MCF 10A (cell line): ENCODE results near the gene CEL. TPM values are rescaled to one million over a fixed set of nuclear protein-coding genes. Genes with fewer than 3 reads are reported as not detected.
"Not testable (repeated sequence)": the region's sequence is repeated elsewhere in the genome, so short reads cannot be mapped to it uniquely, and the experiment has no call there.

Experiments used
- BruUV-seq: library from RNA; stranded (reverse); fragments of 400-500 nt; replicated peaks from 2 replicates; lab custom pipeline; 2021; lab: Mats Ljungman, UMichigan
- CTCF ChIA-PET: fragments of 300-600 bp; sonication (Branson Sonifier 250); formaldehyde crosslinking; extraction: SDS; loops from one replicate; lab custom pipeline; 2021; ENCODE audit warnings: antibody characterized with exemption, inconsistent platforms; lab: Yijun Ruan, JAX
- POLR2A ChIA-PET: fragments of 300-600, 350-650 bp; sonication (Branson Sonifier 250); formaldehyde crosslinking; extraction: SDS; loops from one replicate; lab custom pipeline; 2020; ENCODE audit warnings: antibody characterized with exemption, inconsistent platforms; lab: Yijun Ruan, JAX
- DNase-seq: peaks from one replicate; pipeline ENCODE4 v3.0.0-alpha.2; 2018; ENCODE audit not compliant: unreplicated experiment
- H3K27ac Mint-ChIP-seq: one replicate; pipeline ENCODE4 v1.8.0; 2022; ENCODE audit warnings: mild to moderate bottlenecking, low read depth, mixed read lengths; ENCODE audit not compliant: unreplicated experiment
- H3K27me3 Mint-ChIP-seq: one replicate; pipeline ENCODE4 v1.8.0; 2022; ENCODE audit warnings: mixed read lengths; ENCODE audit not compliant: insufficient read depth, unreplicated experiment
- H3K36me3 Mint-ChIP-seq: one replicate; pipeline ENCODE4 v1.8.0; 2022; ENCODE audit warnings: mild to moderate bottlenecking, moderate library complexity, mixed read lengths; ENCODE audit not compliant: insufficient read depth, unreplicated experiment
- H3K4me1 Mint-ChIP-seq: one replicate; pipeline ENCODE4 v1.8.0; 2022; ENCODE audit warnings: mixed read lengths; ENCODE audit not compliant: insufficient read depth, unreplicated experiment
- H3K4me3 Mint-ChIP-seq: one replicate; pipeline ENCODE4 v1.8.0; 2022; ENCODE audit warnings: mild to moderate bottlenecking, moderate library complexity, mixed read lengths; ENCODE audit not compliant: unreplicated experiment
- H3K9me3 Mint-ChIP-seq: one replicate; pipeline ENCODE4 v1.8.0; 2022; ENCODE audit warnings: mixed read lengths; ENCODE audit not compliant: unreplicated experiment
- CTCF ChIP-seq: fragments of 200-600 bp; IDR thresholded peaks from one replicate; pipeline ENCODE4 v1.8.0; 2022; ENCODE audit warnings: antibody characterized with exemption, mild to moderate bottlenecking; ENCODE audit not compliant: unreplicated experiment
- intact Hi-C: fragments of 100-400 bp; cut with micrococcal nuclease; formaldehyde crosslinking; loops from 2 replicates; pipeline ENCODE4 v1.14.1; 2022
- total RNA-seq: library from RNA; stranded (reverse); gene quantifications from 2 replicates; pipeline ENCODE4 v1.2.3, GENCODE V29; 2022

Gene CEL
- total RNA-seq, 1 experiment from 2014 or later = 1.9 TPM

GRCh38 chr9:133090752-133091385, 29.1 kb downstream of the CEL start:
- intact Hi-C loops = no loop called here
- BruUV-seq = no TSS peak
- Mint-ChIP-seq H3K27me3 (no peaks in the 10 kb centered on the region), H3K4me1 (no peaks in the 10 kb centered on the region), H3K9me3 (peaks cover under 1% of the 10 kb centered on the region), H3K36me3 (peaks cover under 1% of the 10 kb centered on the region), H3K4me3 (no peak overlapping the region), H3K27ac (no peak overlapping the region)
- DNase-seq = no peak
- ChIA-PET CTCF (interaction anchor here (0.9 kb wide), 1 partner anchor 12 kb away, joined by 3 read pairs; no protein-coding TSS in a partner anchor), POLR2A (interaction anchor here (1.3 kb wide), 1 partner anchor 9 kb away, joined by 4 read pairs; no protein-coding TSS in a partner anchor)
- no peak for TF ChIP-seq CTCF

- H3K27ac Mint-ChIP-seq, H3K27me3 Mint-ChIP-seq, BruUV-seq, H3K9me3 Mint-ChIP-seq, POLR2A ChIA-PET, DNase-seq, H3K4me1 Mint-ChIP-seq, H3K4me3 Mint-ChIP-seq, intact Hi-C loops: not testable (repeated sequence)
- peaks cover 20% of the 10 kb centered on the region for H3K36me3 Mint-ChIP-seq
- CTCF ChIA-PET = interaction anchor here (0.6 to 1.8 kb wide), 5 partner anchors 9 to 1239 kb away, joined by 3 to 5 read pairs (median 4); no protein-coding TSS in a partner anchor
Measured at GRCh38 chr9:133094351-133094750, 32.6 kb downstream of the CEL start.

- no peak for TF ChIP-seq CTCF
- no peak for DNase-seq
- no peak overlapping the region for H3K4me3 Mint-ChIP-seq
- BruUV-seq = no TSS peak
- H3K4me1 Mint-ChIP-seq = no peaks in the 10 kb centered on the region
- ChIA-PET POLR2A (interaction anchor here (0.7 kb wide), 1 partner anchor 49 kb away, joined by 3 read pairs; no protein-coding TSS in a partner anchor), CTCF (interaction anchor here (0.5 to 1.8 kb wide), 6 partner anchors 9 to 73 kb away, joined by 3 to 5 read pairs (median 4); no protein-coding TSS in a partner anchor)
- intact Hi-C loops = no loop called here
- no peaks in the 10 kb centered on the region for H3K27me3 Mint-ChIP-seq
- H3K27ac Mint-ChIP-seq = no peak overlapping the region
- peaks cover 8% of the 10 kb centered on the region for H3K9me3 Mint-ChIP-seq
- peaks cover 20% of the 10 kb centered on the region for H3K36me3 Mint-ChIP-seq
Measured at GRCh38 chr9:133094842-133095393, 33.1 kb downstream of the CEL start.

- H3K9me3 Mint-ChIP-seq = peaks cover 8% of the 10 kb centered on the region
- BruUV-seq = no TSS peak
- H3K36me3 Mint-ChIP-seq = peaks cover 36% of the 10 kb centered on the region
- no peaks in the 10 kb centered on the region for H3K27me3 Mint-ChIP-seq
- POLR2A ChIA-PET = no interaction called here
- intact Hi-C loops = no loop called here
- CTCF ChIA-PET = interaction anchor here (0.6 to 0.9 kb wide), 2 partner anchors 9 to 10 kb away, joined by 3 to 4 read pairs; no protein-coding TSS in a partner anchor
- H3K27ac Mint-ChIP-seq = no peak overlapping the region
- H3K4me3 Mint-ChIP-seq = no peak overlapping the region
- no peaks in the 10 kb centered on the region for H3K4me1 Mint-ChIP-seq
- DNase-seq = no peak
- no peak for TF ChIP-seq CTCF
Measured at GRCh38 chr9:133098104-133098754, 36.4 kb downstream of the CEL start.
